Panc1 (cell line): ENCODE results near the gene SYTL5. TPM values are rescaled to one million over a fixed set of nuclear protein-coding genes. Genes with fewer than 3 reads are reported as not detected.
A peak's percentile ranks its signal among the peaks of the same experiment; 100 is the strongest.

Experiments used
- ATAC-seq: fragments of 200-7000 bp; cut with Tn5 transposase; 2 replicates; pipeline ENCODE4 v1.9.1; 2020; ENCODE audit warnings: mild to moderate bottlenecking, moderate library complexity
- BruUV-seq: library from RNA; stranded (reverse); fragments of 400-500 nt; replicated peaks from 2 replicates; lab custom pipeline; 2021; lab: Mats Ljungman, UMichigan
- CTCF ChIA-PET: fragments of 300-600 bp; sonication (Branson Sonifier 250); formaldehyde crosslinking; loops from one replicate; lab custom pipeline; 2022; ENCODE audit warnings: antibody characterized with exemption; lab: Charles Lee
- POLR2A ChIA-PET: fragments of 300-600 bp; sonication (Branson Sonifier 250); formaldehyde crosslinking; loops from one replicate; lab custom pipeline; 2022; ENCODE audit warnings: antibody characterized with exemption; lab: Charles Lee
- DNase-seq: peaks from one replicate; pipeline ENCODE4 v3.0.0-alpha.2; 2010; ENCODE audit warnings: low read depth, low spot score
- H3K27ac ChIP-seq: 2 replicates; pipeline ENCODE4 v1.5.1; 2011; ENCODE audit warnings: mild to moderate bottlenecking, low read length, inconsistent platforms
- H3K27me3 ChIP-seq: fragments of 200-500 bp; sonication (Bioruptor generic); 2 replicates; pipeline ENCODE4 v1.6.0; 2014; ENCODE audit warnings: low read length, inconsistent platforms; ENCODE audit not compliant: control insufficient read depth, insufficient read depth
- H3K36me3 ChIP-seq: fragments of 200-500 bp; sonication (Bioruptor generic); 2 replicates; pipeline ENCODE4 v1.5.1; 2014; ENCODE audit warnings: inconsistent platforms, mild to moderate bottlenecking, low read length, moderate library complexity; ENCODE audit not compliant: control insufficient read depth, insufficient read depth
- H3K4me1 ChIP-seq: 2 replicates; pipeline ENCODE4 v1.5.1; 2011; ENCODE audit warnings: inconsistent platforms, mild to moderate bottlenecking, low read length, moderate library complexity; ENCODE audit not compliant: control insufficient read depth, insufficient read depth
- H3K4me3 ChIP-seq, 2 experiments: 2 replicates each; pipeline ENCODE4 v1.5.1; 2011 to 2012; ENCODE audit warnings: low read depth in 2 of 2, low read length in 2 of 2, mild to moderate bottlenecking in 2 of 2, inconsistent platforms in 1 of 2, moderate library complexity in 1 of 2
- H3K9me3 ChIP-seq: fragments of 200-500 bp; sonication (Bioruptor generic); 2 replicates; pipeline ENCODE4 v1.5.1; 2014; ENCODE audit warnings: low read depth, mild to moderate bottlenecking, inconsistent platforms, low read length, moderate library complexity; ENCODE audit not compliant: control insufficient read depth, insufficient read depth
- POLR2AphosphoS5 ChIP-seq: IDR thresholded peaks from 2 replicates; pipeline ENCODE4 v1.6.1; 2012; ENCODE audit warnings: mild to moderate bottlenecking, low read depth, low read length, moderate library complexity
- SIN3A ChIP-seq: IDR thresholded peaks from 2 replicates; pipeline ENCODE4 v1.6.1; 2012; ENCODE audit warnings: low read depth, mild to moderate bottlenecking, low read length, moderate library complexity, borderline replicate concordance; ENCODE audit not compliant: insufficient read depth
- TCF7L2 ChIP-seq: IDR thresholded peaks from 2 replicates; pipeline ENCODE4 v1.6.1; 2011; ENCODE audit warnings: mild to moderate bottlenecking, low read depth, low read length, inconsistent platforms
- in situ Hi-C: cut with HindIII; loops from 2 replicates; pipeline ENCODE4 v1.10.0; 2016; ENCODE audit warnings: low sequenced_read_pairs, low pct_unique_long_range_greater_than_20kb
- intact Hi-C: fragments of 100-400 bp; cut with micrococcal nuclease; formaldehyde crosslinking; loops from one replicate; pipeline ENCODE4 v1.10.0; 2022; ENCODE audit not compliant: unreplicated experiment
- total RNA-seq: library from RNA; stranded (reverse); gene quantifications from one replicate; pipeline ENCODE4 v1.2.1, GENCODE V29; 2021; ENCODE audit not compliant: unreplicated experiment
- TF ChIP-seq, protein P1 (sequence below): fragments of 450-650 bp; IDR thresholded peaks from 2 replicates; pipeline ENCODE4 v1.5.1; 2017; ENCODE audit warnings: mild to moderate bottlenecking
- TF ChIP-seq, protein P2 (sequence below), 2 experiments: IDR thresholded peaks; 2 replicates each; pipeline ENCODE4 v1.6.1; 2011 to 2012; ENCODE audit warnings: low read depth in 2 of 2, control low read depth in 1 of 2, low read length in 1 of 2, mild to moderate bottlenecking in 1 of 2, moderate library complexity in 1 of 2; ENCODE audit not compliant: insufficient read depth in 1 of 2

Gene SYTL5
- total RNA-seq, 1 experiment from 2014 or later, result 0.08 TPM

- TF ChIP-seq SIN3A, result no peak
- TF ChIP-seq, protein P1, sequence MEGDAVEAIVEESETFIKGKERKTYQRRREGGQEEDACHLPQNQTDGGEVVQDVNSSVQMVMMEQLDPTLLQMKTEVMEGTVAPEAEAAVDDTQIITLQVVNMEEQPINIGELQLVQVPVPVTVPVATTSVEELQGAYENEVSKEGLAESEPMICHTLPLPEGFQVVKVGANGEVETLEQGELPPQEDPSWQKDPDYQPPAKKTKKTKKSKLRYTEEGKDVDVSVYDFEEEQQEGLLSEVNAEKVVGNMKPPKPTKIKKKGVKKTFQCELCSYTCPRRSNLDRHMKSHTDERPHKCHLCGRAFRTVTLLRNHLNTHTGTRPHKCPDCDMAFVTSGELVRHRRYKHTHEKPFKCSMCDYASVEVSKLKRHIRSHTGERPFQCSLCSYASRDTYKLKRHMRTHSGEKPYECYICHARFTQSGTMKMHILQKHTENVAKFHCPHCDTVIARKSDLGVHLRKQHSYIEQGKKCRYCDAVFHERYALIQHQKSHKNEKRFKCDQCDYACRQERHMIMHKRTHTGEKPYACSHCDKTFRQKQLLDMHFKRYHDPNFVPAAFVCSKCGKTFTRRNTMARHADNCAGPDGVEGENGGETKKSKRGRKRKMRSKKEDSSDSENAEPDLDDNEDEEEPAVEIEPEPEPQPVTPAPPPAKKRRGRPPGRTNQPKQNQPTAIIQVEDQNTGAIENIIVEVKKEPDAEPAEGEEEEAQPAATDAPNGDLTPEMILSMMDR, result peak; percentile 44; the same call in 1 of the 2 replicates
- POLR2A ChIA-PET, result no interaction called here
- Histone ChIP-seq H3K27ac (no peak overlapping the region), H3K36me3 (no peaks in the 10 kb centered on the region), H3K9me3 (no peaks in the 10 kb centered on the region), H3K4me1 (no peaks in the 10 kb centered on the region), H3K4me3 (no peak overlapping the region), H3K27me3 (no peaks in the 10 kb centered on the region)
- BruUV-seq, result no TSS peak
- intact Hi-C loops, result loop anchor here (2.0 kb wide), 1 partner anchor 244 kb away; no protein-coding TSS in a partner anchor
- DNase-seq, result no peak
- CTCF ChIA-PET, result no interaction called here
- ATAC-seq, result no peak
- in situ Hi-C loops, result no loop called here
Measured at GRCh38 chrX:38166478-38167083, 160.2 kb downstream of the SYTL5 start.

- intact Hi-C loops (no loop called here), in situ Hi-C loops (no loop called here)
- Histone ChIP-seq H3K27ac (no peak overlapping the region), H3K36me3 (no peaks in the 10 kb centered on the region), H3K27me3 (no peaks in the 10 kb centered on the region), H3K4me3 (no peak overlapping the region), H3K9me3 (no peaks in the 10 kb centered on the region), H3K4me1 (no peaks in the 10 kb centered on the region)
- BruUV-seq, result no TSS peak
- CTCF ChIA-PET, result interaction anchor here (0.5 kb wide), 1 partner anchor 1985 kb away, joined by 4 read pairs; no protein-coding TSS in a partner anchor
- DNase-seq (no peak), ATAC-seq (no peak)
- no peak for TF ChIP-seq SIN3A
- TF ChIP-seq, protein P2, sequence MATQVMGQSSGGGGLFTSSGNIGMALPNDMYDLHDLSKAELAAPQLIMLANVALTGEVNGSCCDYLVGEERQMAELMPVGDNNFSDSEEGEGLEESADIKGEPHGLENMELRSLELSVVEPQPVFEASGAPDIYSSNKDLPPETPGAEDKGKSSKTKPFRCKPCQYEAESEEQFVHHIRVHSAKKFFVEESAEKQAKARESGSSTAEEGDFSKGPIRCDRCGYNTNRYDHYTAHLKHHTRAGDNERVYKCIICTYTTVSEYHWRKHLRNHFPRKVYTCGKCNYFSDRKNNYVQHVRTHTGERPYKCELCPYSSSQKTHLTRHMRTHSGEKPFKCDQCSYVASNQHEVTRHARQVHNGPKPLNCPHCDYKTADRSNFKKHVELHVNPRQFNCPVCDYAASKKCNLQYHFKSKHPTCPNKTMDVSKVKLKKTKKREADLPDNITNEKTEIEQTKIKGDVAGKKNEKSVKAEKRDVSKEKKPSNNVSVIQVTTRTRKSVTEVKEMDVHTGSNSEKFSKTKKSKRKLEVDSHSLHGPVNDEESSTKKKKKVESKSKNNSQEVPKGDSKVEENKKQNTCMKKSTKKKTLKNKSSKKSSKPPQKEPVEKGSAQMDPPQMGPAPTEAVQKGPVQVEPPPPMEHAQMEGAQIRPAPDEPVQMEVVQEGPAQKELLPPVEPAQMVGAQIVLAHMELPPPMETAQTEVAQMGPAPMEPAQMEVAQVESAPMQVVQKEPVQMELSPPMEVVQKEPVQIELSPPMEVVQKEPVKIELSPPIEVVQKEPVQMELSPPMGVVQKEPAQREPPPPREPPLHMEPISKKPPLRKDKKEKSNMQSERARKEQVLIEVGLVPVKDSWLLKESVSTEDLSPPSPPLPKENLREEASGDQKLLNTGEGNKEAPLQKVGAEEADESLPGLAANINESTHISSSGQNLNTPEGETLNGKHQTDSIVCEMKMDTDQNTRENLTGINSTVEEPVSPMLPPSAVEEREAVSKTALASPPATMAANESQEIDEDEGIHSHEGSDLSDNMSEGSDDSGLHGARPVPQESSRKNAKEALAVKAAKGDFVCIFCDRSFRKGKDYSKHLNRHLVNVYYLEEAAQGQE (IDR thresholded peaks at IDR 0.05; ENCODE audit: insufficient read depth in 1 of 2, low read depth in 2 of 2, low read length in 1 of 2), result no peak
- TF ChIP-seq, protein P1, result no peak
- no peak for TF ChIP-seq POLR2AphosphoS5
- no peak for TF ChIP-seq TCF7L2
- POLR2A ChIA-PET, result no interaction called here
Measured at GRCh38 chrX:38170556-38170955, 164.2 kb downstream of the SYTL5 start.
